GM19397 (cell line): ENCODE data around the gene KRTAP5-9.
"Not testable (repeated sequence)": the region's sequence is repeated elsewhere in the genome, so short reads cannot be mapped to it uniquely, and the experiment has no call there.

Experiments
- ATAC-seq: cut with Tn5 transposase; IDR thresholded peaks from one replicate; pipeline ENCODE4 v1.9.1; 2021; ENCODE audit warnings: mild to moderate bottlenecking, moderate library complexity; ENCODE audit not compliant: unreplicated experiment

KRTAP5-9 gene

GRCh38 chr11:71532036-71532610 lies 16.1 kb upstream of the KRTAP5-9 start:
- ATAC-seq = no peak

- ATAC-seq = not testable (repeated sequence)
Observed at GRCh38 chr11:71534711-71535608, 13.3 kb upstream of the KRTAP5-9 start.

GRCh38 chr11:71535825-71536224 lies 12.4 kb upstream of the KRTAP5-9 start:
- no peak for ATAC-seq

GRCh38 chr11:71537537-71537936 lies 10.7 kb upstream of the KRTAP5-9 start:
- ATAC-seq = no peak

GRCh38 chr11:71537977-71538665 lies 10.1 kb upstream of the KRTAP5-9 start, which contains the start of gene KRTAP5-8:
TSS of gene KRTAP5-8 (plus strand) at chr11:71538025. CDS start at chr11:71538056, 31 bp downstream.
- ATAC-seq = not testable (repeated sequence)

- ATAC-seq = no peak
Observed at GRCh38 chr11:71538666-71538990, 9.6 kb upstream of the KRTAP5-9 start.

GRCh38 chr11:71539017-71539416 lies 9.2 kb upstream of the KRTAP5-9 start:
- ATAC-seq = no peak

- not testable (repeated sequence) for ATAC-seq
Observed at GRCh38 chr11:71539971-71540370, 8.2 kb upstream of the KRTAP5-9 start.

GRCh38 chr11:71540521-71541304 lies 7.5 kb upstream of the KRTAP5-9 start:
- not testable (repeated sequence) for ATAC-seq

GRCh38 chr11:71542382-71542781 lies 5.8 kb upstream of the KRTAP5-9 start:
- ATAC-seq = no peak

GRCh38 chr11:71542879-71543777 lies 5.1 kb upstream of the KRTAP5-9 start:
- no peak for ATAC-seq

GRCh38 chr11:71543866-71544265 lies 4.4 kb upstream of the KRTAP5-9 start:
- no peak for ATAC-seq

- no peak for ATAC-seq
Observed at GRCh38 chr11:71544525-71545214, 3.5 kb upstream of the KRTAP5-9 start.

GRCh38 chr11:71545405-71545966 lies 2.7 kb upstream of the KRTAP5-9 start:
- ATAC-seq = no peak

GRCh38 chr11:71548716-71549151 lies 514 bp downstream of the KRTAP5-9 start:
- ATAC-seq = no peak

GRCh38 chr11:71551711-71552110 lies 3.5 kb downstream of the KRTAP5-9 start:
- ATAC-seq = no peak

GRCh38 chr11:71554996-71555395 lies 6.8 kb downstream of the KRTAP5-9 start:
- no peak for ATAC-seq

GRCh38 chr11:71555508-71555907 lies 7.3 kb downstream of the KRTAP5-9 start:
- no peak for ATAC-seq

GRCh38 chr11:71556018-71556417 lies 7.8 kb downstream of the KRTAP5-9 start:
- no peak for ATAC-seq
